B cell (primary cell): ENCODE results near the gene GRIP1. TPM values are rescaled to one million over a fixed set of nuclear protein-coding genes. Genes with fewer than 3 reads are reported as not detected.

Experiments used
- ATAC-seq: fragments of 200-7000 bp; cut with Tn5 transposase; one replicate; pipeline ENCODE4 v1.10.0; 2021; ENCODE audit warnings: low read depth, mild to moderate bottlenecking, moderate number of reproducible peaks, moderate library complexity
- CTCF ChIA-PET: fragments of 350-600 bp; sonication (Branson Sonifier 250); formaldehyde crosslinking; loops from one replicate; lab custom pipeline; 2021; ENCODE audit warnings: antibody characterized with exemption, inconsistent platforms; lab: Charles Lee
- POLR2A ChIA-PET: fragments of 350-600 bp; sonication (Branson Sonifier 250); formaldehyde crosslinking; loops from one replicate; lab custom pipeline; 2021; ENCODE audit warnings: antibody characterized with exemption; lab: Charles Lee
- DNase-seq: peaks from one replicate; pipeline ENCODE4 v3.0.0; 2013
- H2AFZ ChIP-seq: 2 replicates; pipeline ENCODE4 v1.6.1; 2012; ENCODE audit warnings: mild to moderate bottlenecking, low read depth, low read length; ENCODE audit not compliant: insufficient read depth, poor library complexity, severe bottlenecking
- H3K27ac ChIP-seq, 2 donors: 1 replicate in 1 of 2; 2 replicates in 1 of 2; pipeline ENCODE4 v1.5.1; 2012 to 2013; ENCODE audit warnings: low read length in 2 of 2, mild to moderate bottlenecking in 2 of 2, moderate library complexity in 1 of 2
- H3K27me3 ChIP-seq, 4 experiments: fragments of 200-600 bp in 1 of 4; sonication (generic) in 1 of 4; replicated peaks in 1 of 4; 1 replicate in 2 of 4; 2 replicates in 2 of 4; pipeline versions ENCODE4 v1.6.1 to v1.7.0; 2013 to 2016; ENCODE audit warnings: low read length in 3 of 4, mild to moderate bottlenecking in 2 of 4, mixed read lengths in 1 of 4, moderate library complexity in 1 of 4; ENCODE audit not compliant: insufficient read depth in 4 of 4, control insufficient read depth in 3 of 4; ENCODE audit errors: control extremely low read depth in 1 of 4
- H3K36me3 ChIP-seq, 2 experiments: replicated peaks in 1 of 2; 1 replicate in 1 of 2; 2 replicates in 1 of 2; pipeline versions ENCODE4 v1.6.1 to v1.7.1; 2013; ENCODE audit warnings: low read length in 1 of 2; ENCODE audit not compliant: insufficient read depth in 2 of 2, control insufficient read depth in 1 of 2; ENCODE audit errors: control extremely low read depth in 1 of 2, extremely low read depth in 1 of 2
- H3K4me1 ChIP-seq, 2 donors: fragments of 200-600 bp in 1 of 2; sonication (generic) in 1 of 2; 1 replicate in 1 of 2; 2 replicates in 1 of 2; pipeline versions ENCODE4 v1.5.1 to v1.6.1; 2013 to 2017; ENCODE audit warnings: low read length in 2 of 2; ENCODE audit not compliant: control insufficient read depth in 2 of 2, insufficient read depth in 2 of 2
- H3K4me2 ChIP-seq: replicated peaks from 2 replicates; pipeline ENCODE3; 2012; ENCODE audit warnings: mild to moderate bottlenecking, low read depth, low read length; ENCODE audit not compliant: poor library complexity, severe bottlenecking
- H3K4me3 ChIP-seq, 5 experiments: fragments of 200-600 bp in 1 of 5; sonication (generic) in 1 of 5; 1 replicate in 3 of 5; 2 replicates in 2 of 5; pipeline versions ENCODE4 v1.5.1 to v1.7.0; 2011 to 2016; ENCODE audit warnings: low read length in 4 of 5, mild to moderate bottlenecking in 4 of 5, low read depth in 2 of 5, control low read depth in 1 of 5, moderate library complexity in 1 of 5; ENCODE audit not compliant: insufficient read depth in 1 of 5; ENCODE audit errors: control extremely low read depth in 1 of 5, extremely low read depth in 1 of 5
- H3K79me2 ChIP-seq: fragments of 200-600 bp; sonication (generic); one replicate; pipeline ENCODE4 v1.6.0; 2016; ENCODE audit warnings: low read length; ENCODE audit not compliant: control insufficient read depth, insufficient read depth
- H3K9ac ChIP-seq: fragments of 200-600 bp; sonication (generic); 2 replicates; pipeline ENCODE4 v1.6.1; 2017; ENCODE audit warnings: mild to moderate bottlenecking, low read length, moderate library complexity
- H3K9me3 ChIP-seq, 3 donors: one replicate each; pipeline versions ENCODE4 v1.6.1 to v1.7.1; 2013; ENCODE audit warnings: low read length in 2 of 3; ENCODE audit not compliant: control insufficient read depth in 2 of 3, insufficient read depth in 1 of 3; ENCODE audit errors: control extremely low read depth in 1 of 3
- H4K20me1 ChIP-seq: 2 replicates; pipeline ENCODE4 v1.6.0; 2012; ENCODE audit warnings: mild to moderate bottlenecking, low read length; ENCODE audit not compliant: insufficient read depth, control insufficient read depth, poor library complexity, severe bottlenecking
- H3K27ac Mint-ChIP-seq: one replicate; pipeline ENCODE4 v1.8.0; 2021; ENCODE audit warnings: mixed read lengths
- H3K27me3 Mint-ChIP-seq: one replicate; pipeline ENCODE4 v1.8.0; 2021; ENCODE audit warnings: mixed read lengths
- H3K4me1 Mint-ChIP-seq: one replicate; pipeline ENCODE4 v1.8.0; 2021; ENCODE audit warnings: mixed read lengths
- H3K4me3 Mint-ChIP-seq: one replicate; pipeline ENCODE4 v1.8.0; 2021; ENCODE audit warnings: mixed read lengths
- H3K9me3 Mint-ChIP-seq: one replicate; pipeline ENCODE4 v1.8.0; 2022; ENCODE audit warnings: mixed read lengths; ENCODE audit not compliant: insufficient read depth
- CTCF ChIP-seq: fragments of 200-600 bp; IDR thresholded peaks from one replicate; pipeline ENCODE4 v1.8.0; 2022; ENCODE audit warnings: antibody characterized with exemption, mild to moderate bottlenecking
- EZH2 ChIP-seq: IDR thresholded peaks from 2 replicates; pipeline ENCODE4 v1.6.1; 2012; ENCODE audit warnings: borderline replicate concordance, low read depth, mild to moderate bottlenecking, moderate library complexity, low read length; ENCODE audit not compliant: insufficient read depth, poor library complexity, severe bottlenecking
- WGBS: methylation state at CpG from one replicate; pipeline ENCODE4 v1.1.5; 2013; ENCODE audit warnings: missing lambda C conversion rate; ENCODE audit not compliant: insufficient coverage; 5-methylcytosine and 5-hydroxymethylcytosine counted together
- intact Hi-C: fragments of 100-400 bp; cut with micrococcal nuclease; formaldehyde crosslinking; loops from one replicate; pipeline ENCODE4 v1.10.0; 2022
- polyA plus RNA-seq: library from polyadenylated mRNA; depleted of rRNA; stranded (reverse); fragments of >200 nt; gene quantifications from 2 replicates; pipeline ENCODE4 v1.2.3, GENCODE V29; 2012
- total RNA-seq, 2 donors: library from RNA; stranded (reverse); fragments of 120-200 nt in 1 of 2; gene quantifications; 1 replicate in 1 of 2; 2 replicates in 1 of 2; pipeline versions ENCODE4 v1.2.3 to v1.2.4, GENCODE V29; 2013 to 2022

The GRIP1 gene
- total and polyA plus RNA-seq, 2 donors (not counting 1 experiment from before 2014, with no cell fraction given): 0.22 TPM; not detected in 1

DNA sequence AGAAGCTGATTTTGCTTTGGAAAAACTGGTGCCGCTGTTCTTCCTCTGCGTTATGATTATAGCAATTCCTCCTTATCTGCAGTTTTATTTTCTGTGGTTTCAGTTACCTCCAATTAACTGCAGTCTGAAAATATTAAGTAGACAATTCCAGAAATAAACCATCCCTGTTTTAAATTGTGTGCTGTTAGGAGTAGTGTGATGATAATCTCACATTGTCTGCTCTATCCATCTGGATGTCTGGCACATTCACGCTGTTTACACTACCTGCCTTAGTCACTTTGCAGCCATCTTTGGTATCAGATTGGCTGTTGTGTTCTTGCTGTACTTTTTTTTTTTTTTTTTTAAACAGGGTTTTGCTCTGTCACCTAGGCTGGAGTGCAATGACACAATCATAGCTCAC lies 141.0 kb downstream of the GRIP1 start:
- H3K9ac ChIP-seq: no peak overlapping the region
- intact Hi-C loops: no loop called here
- Mint-ChIP-seq H3K9me3 (no peaks in the 10 kb centered on the region), H3K27me3 (no peaks in the 10 kb centered on the region), H3K4me3 (no peak overlapping the region), H3K27ac (no peak overlapping the region), H3K4me1 (no peaks in the 10 kb centered on the region)
- no peak overlapping the region for H3K4me2 ChIP-seq
- no peak for TF ChIP-seq EZH2
- no peak for TF ChIP-seq CTCF
- no peaks in the 10 kb centered on the region for H3K36me3 ChIP-seq
- H3K9me3 ChIP-seq: no peaks in the 10 kb centered on the region
- no peaks in the 10 kb centered on the region for H3K4me1 ChIP-seq
- CTCF ChIA-PET: interaction anchor here (1.7 kb wide), 1 partner anchor 11 kb away, joined by 7 read pairs; no protein-coding TSS in a partner anchor
- WGBS: no CpG with 5 or more reads among the region's 3 CpGs
- no peak overlapping the region for H3K4me3 ChIP-seq
- no peaks in the 10 kb centered on the region for H3K79me2 ChIP-seq
- DNase-seq: no peak
- H2AFZ ChIP-seq: no peak overlapping the region
- ATAC-seq: no peak
- POLR2A ChIA-PET: no interaction called here
- H3K27me3 ChIP-seq: no peaks in the 10 kb centered on the region
- H4K20me1 ChIP-seq: no peaks in the 10 kb centered on the region
- H3K27ac ChIP-seq: no peak overlapping the region

DNA sequence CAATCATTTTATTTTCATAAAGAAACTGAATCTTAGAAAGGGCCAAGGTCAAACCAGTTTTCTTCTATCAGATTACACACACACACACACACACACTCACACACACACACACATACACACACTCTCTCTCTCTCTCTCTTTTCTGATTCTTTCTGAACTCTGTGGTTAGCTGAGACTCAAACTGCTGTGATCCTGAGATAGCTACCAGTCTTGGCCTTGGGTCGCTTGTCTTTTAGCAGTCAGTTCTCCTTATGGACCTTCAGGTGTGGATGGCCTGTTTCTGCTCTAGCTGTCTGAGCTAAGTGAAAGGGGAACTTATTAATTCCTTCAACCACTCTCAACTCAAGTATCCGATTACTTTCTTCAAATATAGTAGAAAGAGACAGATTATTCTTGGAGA lies 145.1 kb downstream of the GRIP1 start:
- Histone ChIP-seq H3K4me2 (no peak overlapping the region), H3K4me3 (no peak overlapping the region), H3K27ac (no peak overlapping the region), H4K20me1 (no peaks in the 10 kb centered on the region), H3K4me1 (no peaks in the 10 kb centered on the region), H2AFZ (no peak overlapping the region), H3K9me3 (no peaks in the 10 kb centered on the region), H3K79me2 (no peaks in the 10 kb centered on the region), H3K36me3 (no peaks in the 10 kb centered on the region), H3K9ac (no peak overlapping the region), H3K27me3 (no peaks in the 10 kb centered on the region)
- DNase-seq (peak; percentile 7), ATAC-seq (no peak)
- ChIA-PET CTCF (no interaction called here), POLR2A (no interaction called here)
- no peak for TF ChIP-seq EZH2
- no peak for TF ChIP-seq CTCF
- Mint-ChIP-seq H3K4me3 (no peak overlapping the region), H3K27ac (no peak overlapping the region), H3K9me3 (peaks cover 3% of the 10 kb centered on the region), H3K27me3 (no peaks in the 10 kb centered on the region), H3K4me1 (no peaks in the 10 kb centered on the region)
- intact Hi-C loops: no loop called here
- no CpG with 5 or more reads among the region's 2 CpGs for WGBS
